Muscle layer of colon (tissue), 2 donors: Measurements from ENCODE around the gene SEL1L2.

Experiments used
- H3K27ac ChIP-seq: one replicate; pipeline ENCODE4 v1.7.0; 2013; ENCODE audit warnings: low read depth, mild to moderate bottlenecking, low read length, moderate library complexity
- H3K27me3 ChIP-seq, 2 donors: one replicate each; pipeline ENCODE4 v1.7.0; 2013; ENCODE audit warnings: low read length in 2 of 2, mild to moderate bottlenecking in 2 of 2; ENCODE audit not compliant: insufficient read depth in 2 of 2, control insufficient read depth in 1 of 2
- H3K36me3 ChIP-seq: one replicate; pipeline ENCODE4 v1.7.0; 2013; ENCODE audit warnings: mild to moderate bottlenecking, low read length; ENCODE audit not compliant: insufficient read depth
- H3K4me1 ChIP-seq: one replicate; pipeline ENCODE4 v1.7.0; 2013; ENCODE audit warnings: mild to moderate bottlenecking, low read length; ENCODE audit not compliant: insufficient read depth
- H3K4me3 ChIP-seq, 2 donors: one replicate each; pipeline ENCODE4 v1.7.0; 2013; ENCODE audit warnings: low read length in 2 of 2, low read depth in 1 of 2, mild to moderate bottlenecking in 1 of 2, moderate library complexity in 1 of 2
- H3K9ac ChIP-seq: one replicate; pipeline ENCODE4 v1.7.0; 2013; ENCODE audit warnings: low read length
- H3K9me3 ChIP-seq: one replicate; pipeline ENCODE4 v1.7.0; 2013; ENCODE audit warnings: mild to moderate bottlenecking, low read length
- donor health status: abdominal sarcoma.
- donor health status: Adenocarcinoma of cecum.

Gene SEL1L2

DNA sequence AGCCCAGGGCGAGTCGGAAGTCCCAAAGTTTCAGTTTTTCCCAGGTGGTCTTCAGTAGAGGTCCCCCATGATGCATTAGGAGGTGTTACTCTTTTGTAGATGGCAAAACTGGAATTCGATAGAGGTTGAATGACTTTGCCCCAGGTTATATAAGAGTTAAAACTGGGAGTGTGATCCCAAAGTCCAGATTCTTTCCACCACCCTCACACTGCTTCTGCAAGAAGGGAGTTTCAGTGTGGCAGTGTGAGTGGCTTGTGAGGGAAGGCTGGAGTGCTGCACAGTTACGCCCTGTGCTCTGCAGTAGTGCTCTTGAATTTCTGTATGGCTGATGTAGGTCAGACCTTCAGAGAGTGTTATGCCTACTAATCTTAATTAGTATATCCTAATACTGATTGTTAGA lies 175.7 kb downstream of the SEL1L2 start:
- Histone ChIP-seq H3K36me3 (peaks cover 68% of the 10 kb centered on the region), H3K9ac (no peak overlapping the region), H3K4me1 (no peaks in the 10 kb centered on the region), H3K9me3 (no peaks in the 10 kb centered on the region), H3K27me3 (no peaks in the 10 kb centered on the region), H3K4me3 (no peak overlapping the region), H3K27ac (no peak overlapping the region)

DNA sequence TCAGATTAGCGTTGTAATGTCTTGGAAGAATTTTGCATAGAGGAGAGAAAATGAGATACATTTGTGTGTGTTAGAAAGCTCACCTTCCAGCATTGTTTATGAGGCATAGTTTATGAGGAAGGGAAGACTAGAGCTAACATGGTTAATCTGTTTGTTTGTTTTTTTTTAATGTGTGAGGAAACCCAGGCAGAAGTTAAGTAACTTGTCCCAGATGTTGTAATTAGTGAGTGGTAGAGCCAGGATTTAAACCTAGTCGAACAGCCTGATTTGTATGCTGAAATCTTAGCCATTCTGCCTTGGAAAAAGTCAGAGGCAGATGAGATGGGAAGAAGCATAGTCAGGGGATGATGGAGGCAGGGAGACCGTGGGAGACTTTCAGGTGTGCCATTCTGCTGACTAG lies 176.5 kb downstream of the SEL1L2 start:
- no peaks in the 10 kb centered on the region for H3K4me1 ChIP-seq
- H3K36me3 ChIP-seq, result peaks cover 76% of the 10 kb centered on the region
- H3K9ac ChIP-seq, result no peak overlapping the region

DNA sequence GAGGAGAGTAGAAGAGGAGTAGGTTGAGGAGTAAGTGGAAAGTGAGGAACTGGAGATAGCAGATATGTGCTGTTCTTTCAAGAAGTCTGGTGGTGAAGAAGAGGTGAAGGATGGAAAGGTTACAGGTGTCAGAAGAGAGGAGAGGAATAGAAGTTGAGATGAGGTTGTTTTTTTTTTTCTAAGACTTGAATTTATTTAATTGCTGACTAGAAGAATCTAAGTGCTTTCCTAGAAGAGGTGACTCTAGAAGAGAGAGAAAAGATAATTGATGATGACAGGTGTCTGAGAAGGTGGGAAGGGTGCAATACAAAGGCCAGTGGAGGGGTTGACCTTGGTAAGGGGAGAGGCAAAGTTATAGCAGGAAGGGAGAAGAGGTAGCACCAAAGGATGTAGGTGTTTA lies 180.0 kb downstream of the SEL1L2 start:
- Histone ChIP-seq H3K4me3 (no peak overlapping the region), H3K9me3 (no peaks in the 10 kb centered on the region), H3K9ac (no peak overlapping the region), H3K4me1 (no peaks in the 10 kb centered on the region), H3K27ac (no peak overlapping the region), H3K27me3 (no peaks in the 10 kb centered on the region), H3K36me3 (peaks cover 70% of the 10 kb centered on the region)

More for the DNA sequence above, 176.5 kb downstream of the SEL1L2 start:
- no peaks in the 10 kb centered on the region for H3K9me3 ChIP-seq
- no peak overlapping the region for H3K4me3 ChIP-seq
- H3K27me3 ChIP-seq, result no peaks in the 10 kb centered on the region
- no peak overlapping the region for H3K27ac ChIP-seq

DNA sequence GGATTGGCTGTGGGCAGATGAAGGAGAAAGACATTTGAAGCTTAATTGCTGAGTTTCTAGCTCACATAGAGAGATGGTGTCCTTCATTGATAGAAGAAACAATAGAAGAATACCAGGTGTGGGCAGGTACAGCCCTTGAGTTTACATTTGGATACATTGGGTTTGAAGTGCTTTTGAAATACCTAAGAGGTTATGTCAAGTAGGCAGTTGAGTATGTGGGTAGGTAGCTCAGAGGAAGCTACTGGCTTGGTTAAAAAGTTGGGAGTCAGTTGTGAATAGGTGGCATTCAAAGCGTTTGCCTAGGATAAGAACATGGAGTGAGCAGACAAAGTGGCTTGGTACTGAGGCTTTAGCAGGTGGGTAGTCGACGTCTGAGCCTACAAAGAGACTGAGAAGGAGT lies 180.6 kb downstream of the SEL1L2 start:
- Histone ChIP-seq H3K36me3 (peaks cover 66% of the 10 kb centered on the region), H3K9me3 (no peaks in the 10 kb centered on the region), H3K4me1 (no peaks in the 10 kb centered on the region), H3K27me3 (no peaks in the 10 kb centered on the region), H3K9ac (no peak overlapping the region), H3K27ac (no peak overlapping the region), H3K4me3 (no peak overlapping the region)

DNA sequence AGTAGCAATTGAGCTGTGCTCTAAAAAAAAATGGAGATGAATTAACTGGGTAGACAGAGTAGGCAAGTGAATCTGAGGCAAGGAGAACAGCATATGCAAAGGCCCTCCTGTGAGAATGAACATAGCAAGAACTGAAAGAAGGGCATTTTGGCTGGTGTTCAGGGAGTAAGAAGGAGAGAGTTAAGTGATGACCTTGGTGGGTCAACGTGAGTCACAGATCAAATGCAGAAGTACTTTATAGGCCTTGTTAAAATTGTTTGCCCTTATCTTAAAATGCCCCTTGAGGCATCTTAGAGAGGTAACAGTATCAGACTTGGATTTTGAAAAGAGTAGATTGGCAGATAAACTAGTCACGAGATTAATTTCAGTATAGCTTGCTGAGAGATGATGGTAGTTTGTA lies 181.0 kb downstream of the SEL1L2 start:
- Histone ChIP-seq H3K27ac (no peak overlapping the region), H3K9ac (no peak overlapping the region), H3K27me3 (no peaks in the 10 kb centered on the region), H3K4me3 (no peak overlapping the region), H3K4me1 (no peaks in the 10 kb centered on the region), H3K9me3 (no peaks in the 10 kb centered on the region), H3K36me3 (peaks cover 66% of the 10 kb centered on the region)

DNA sequence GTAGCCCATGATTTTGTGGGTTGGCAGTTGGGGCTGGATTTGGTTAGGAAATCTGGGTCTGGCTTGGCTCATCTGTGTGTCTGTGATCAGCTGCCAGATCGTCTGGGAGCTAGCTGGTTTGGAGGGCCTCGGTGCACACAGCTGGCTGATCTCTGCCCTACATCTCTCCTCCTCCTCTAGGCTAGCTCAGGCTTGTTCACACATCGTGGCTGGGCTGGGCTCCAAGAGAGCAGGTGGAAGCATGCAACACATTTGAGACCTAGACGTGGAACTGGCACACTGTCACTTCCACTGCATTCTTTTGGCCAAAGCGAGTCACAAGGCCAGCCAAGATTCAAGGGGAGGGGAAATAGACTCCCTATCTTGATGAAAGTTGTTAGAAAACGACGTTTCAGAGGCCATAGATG lies 189.7 kb downstream of the SEL1L2 start:
- H3K36me3 ChIP-seq, result peaks cover 60% of the 10 kb centered on the region
- H3K27me3 ChIP-seq, result no peaks in the 10 kb centered on the region
- H3K4me3 ChIP-seq, result no peak overlapping the region
- peaks cover 15% of the 10 kb centered on the region for H3K4me1 ChIP-seq
- no peaks in the 10 kb centered on the region for H3K9me3 ChIP-seq
- H3K27ac ChIP-seq, result peak overlapping the region; percentile 19
- H3K9ac ChIP-seq, result no peak overlapping the region

DNA sequence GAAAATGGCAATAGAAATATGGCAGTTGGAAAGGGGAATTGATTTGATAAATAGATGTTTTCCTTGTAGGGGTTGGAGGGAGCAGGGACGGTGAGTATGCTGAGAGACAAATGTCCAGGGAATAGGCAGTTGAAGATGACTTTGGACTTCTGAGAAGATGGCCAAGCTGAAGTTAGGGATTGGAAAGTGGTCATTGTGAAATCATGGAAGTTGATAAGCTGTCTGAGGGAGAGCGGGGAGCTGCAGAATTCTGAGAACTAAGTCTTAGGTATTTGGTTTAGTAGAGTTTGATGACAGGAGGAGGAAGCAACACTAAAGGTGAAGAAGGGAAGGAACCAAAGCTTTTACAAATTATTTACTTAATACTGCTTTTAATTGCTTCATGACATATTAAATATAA lies 190.4 kb downstream of the SEL1L2 start:
- peak overlapping the region; percentile 19 for H3K27ac ChIP-seq
- peaks cover 67% of the 10 kb centered on the region for H3K36me3 ChIP-seq
- no peak overlapping the region for H3K4me3 ChIP-seq
- peaks cover 15% of the 10 kb centered on the region for H3K4me1 ChIP-seq
- H3K9ac ChIP-seq, result no peak overlapping the region
- no peaks in the 10 kb centered on the region for H3K27me3 ChIP-seq
- no peaks in the 10 kb centered on the region for H3K9me3 ChIP-seq
